IMR-90 (cell line): ENCODE results near the gene RPTOR. TPM values are rescaled to one million over a fixed set of nuclear protein-coding genes. Genes with fewer than 3 reads are reported as not detected.

Source experiments
- ATAC-seq: fragments of 200-7000 bp; cut with Tn5 transposase; 2 replicates; pipeline ENCODE4 v1.9.1; 2020; ENCODE audit warnings: low read depth, mild to moderate bottlenecking, moderate library complexity
- BruUV-seq: library from RNA; stranded (reverse); fragments of 400-500 nt; replicated peaks from 2 replicates; lab custom pipeline; 2021; lab: Mats Ljungman, UMichigan
- CTCF ChIA-PET: fragments of 300-600 bp; formaldehyde crosslinking; extraction: SDS; loops from one replicate; lab custom pipeline; 2021; ENCODE audit warnings: antibody characterized with exemption; lab: Yijun Ruan, JAX
- POLR2A ChIA-PET: fragments of 300-600 bp; sonication (Branson Sonifier 250); formaldehyde crosslinking; loops from one replicate; lab custom pipeline; 2022; ENCODE audit warnings: antibody characterized with exemption; ENCODE audit not compliant: unreplicated experiment; lab: Charles Lee
- DNase-seq: peaks from one replicate; pipeline ENCODE4 v3.0.0; 2013
- H2AFZ ChIP-seq: replicated peaks from 2 replicates; pipeline ENCODE3; 2013; ENCODE audit warnings: low read length, mild to moderate bottlenecking; ENCODE audit not compliant: poor library complexity
- H2AK5ac ChIP-seq: 2 replicates; pipeline ENCODE4 v1.6.1; 2013; ENCODE audit warnings: low read depth, low read length, inconsistent platforms
- H2AK9ac ChIP-seq: replicated peaks from 2 replicates; pipeline ENCODE3; 2013; ENCODE audit warnings: mild to moderate bottlenecking, low read depth, low read length, moderate library complexity; ENCODE audit not compliant: poor library complexity
- H2BK120ac ChIP-seq: 2 replicates; pipeline ENCODE4 v1.6.1; 2013; ENCODE audit warnings: low read depth, low read length, inconsistent platforms
- H2BK15ac ChIP-seq: 3 replicates; pipeline ENCODE4 v1.6.1; 2013; ENCODE audit warnings: low read depth, low read length, inconsistent platforms
- H2BK20ac ChIP-seq: 2 replicates; pipeline ENCODE4 v1.6.1; 2013; ENCODE audit warnings: low read depth, mild to moderate bottlenecking, inconsistent platforms, low read length, moderate library complexity
- H2BK5ac ChIP-seq: 2 replicates; pipeline ENCODE4 v1.6.1; 2013; ENCODE audit warnings: mild to moderate bottlenecking, low read depth, low read length, inconsistent platforms; ENCODE audit not compliant: poor library complexity, severe bottlenecking
- H3K14ac ChIP-seq: replicated peaks from 2 replicates; pipeline ENCODE4 v1.6.1; 2013; ENCODE audit warnings: low read depth, low read length, inconsistent platforms
- H3K18ac ChIP-seq: 2 replicates; pipeline ENCODE4 v1.6.1; 2013; ENCODE audit warnings: low read depth, low read length, control low read depth
- H3K23ac ChIP-seq: 2 replicates; pipeline ENCODE4 v1.6.1; 2013; ENCODE audit warnings: low read depth, low read length, inconsistent platforms
- H3K27ac ChIP-seq: 2 replicates; pipeline ENCODE4 v1.5.1; 2013; ENCODE audit warnings: mild to moderate bottlenecking, control low read depth, low read length; ENCODE audit not compliant: insufficient read depth
- H3K27me3 ChIP-seq: 2 replicates; pipeline ENCODE4 v1.6.1; 2013; ENCODE audit warnings: low read length; ENCODE audit not compliant: control insufficient read depth, insufficient read depth
- H3K36me3 ChIP-seq: 2 replicates; pipeline ENCODE4 v1.6.1; 2013; ENCODE audit warnings: low read length, mixed read lengths; ENCODE audit not compliant: control insufficient read depth, insufficient read depth
- H3K4ac ChIP-seq: 2 replicates; pipeline ENCODE4 v1.6.1; 2013; ENCODE audit warnings: low read depth, low read length, inconsistent platforms
- H3K4me1 ChIP-seq: 2 replicates; pipeline ENCODE4 v1.6.1; 2013; ENCODE audit warnings: low read length, mixed read lengths; ENCODE audit not compliant: control insufficient read depth, insufficient read depth
- H3K4me2 ChIP-seq: 2 replicates; pipeline ENCODE4 v1.6.1; 2013; ENCODE audit warnings: low read depth, mild to moderate bottlenecking, control low read depth, low read length, moderate library complexity
- H3K4me3 ChIP-seq: 2 replicates; pipeline ENCODE4 v1.5.1; 2013; ENCODE audit warnings: low read depth, mild to moderate bottlenecking, control low read depth, low read length, moderate library complexity; ENCODE audit not compliant: insufficient read depth
- H3K56ac ChIP-seq: 2 replicates; pipeline ENCODE4 v1.6.1; 2013; ENCODE audit warnings: low read length, inconsistent platforms; ENCODE audit not compliant: insufficient read depth; ENCODE audit errors: extremely low read depth
- H3K79me1 ChIP-seq, 2 experiments: 2 replicates each; pipeline ENCODE4 v1.6.1; 2013; ENCODE audit warnings: low read length in 2 of 2, inconsistent platforms in 1 of 2, low read depth in 1 of 2
- H3K9ac ChIP-seq: 2 replicates; pipeline ENCODE4 v1.6.1; 2013; ENCODE audit warnings: low read depth, low read length, control low read depth
- H3K9me1 ChIP-seq: 2 replicates; pipeline ENCODE4 v1.6.1; 2013; ENCODE audit warnings: low read length, inconsistent platforms; ENCODE audit not compliant: insufficient read depth
- H3K9me3 ChIP-seq: 2 replicates; pipeline ENCODE4 v1.6.1; 2013; ENCODE audit warnings: low read length; ENCODE audit not compliant: control insufficient read depth, insufficient read depth
- H4K20me1 ChIP-seq: 2 replicates; pipeline ENCODE4 v1.6.1; 2013; ENCODE audit warnings: low read length, inconsistent platforms; ENCODE audit not compliant: insufficient read depth
- H4K5ac ChIP-seq: 2 replicates; pipeline ENCODE4 v1.6.1; 2013; ENCODE audit warnings: mild to moderate bottlenecking, low read depth, low read length, control low read depth
- H4K8ac ChIP-seq, 2 experiments: 2 replicates each; pipeline ENCODE4 v1.6.1; 2013; ENCODE audit warnings: low read depth in 2 of 2, low read length in 2 of 2, control low read depth in 1 of 2, inconsistent platforms in 1 of 2
- H4K91ac ChIP-seq: 2 replicates; pipeline ENCODE4 v1.6.1; 2013; ENCODE audit warnings: low read depth, low read length, inconsistent platforms; ENCODE audit not compliant: insufficient read depth
- MAZ ChIP-seq: IDR thresholded peaks from 2 replicates; pipeline ENCODE4 v1.6.1; 2012; ENCODE audit warnings: low read depth, mild to moderate bottlenecking, low read length, improper control_type of control experiment, moderate library complexity, borderline replicate concordance
- POLR2A ChIP-seq: IDR thresholded peaks from 2 replicates; pipeline ENCODE4 v1.6.1; 2012; ENCODE audit warnings: mild to moderate bottlenecking, low read depth, low read length
- WGBS, 2 experiments: methylation state at CpG; one replicate each; pipeline versions ENCODE4 v1.1.5 to v1.1.7; 2013; ENCODE audit warnings: missing lambda C conversion rate in 2 of 2; ENCODE audit not compliant: insufficient read length in 1 of 2; ENCODE audit errors: extremely low coverage in 2 of 2; 5-methylcytosine and 5-hydroxymethylcytosine counted together
- dilution Hi-C: fragments of 300-500 bp; cut with HindIII; formaldehyde crosslinking; loops from one replicate; pipeline ENCODE4 v1.14.3; 2018; ENCODE audit warnings: low sequenced_read_pairs; ENCODE audit not compliant: unreplicated experiment
- in situ Hi-C: fragments of 300-500 bp; cut with MboI; formaldehyde crosslinking; loops from 3 replicates; pipeline ENCODE4 v1.14.3; 2019; ENCODE audit warnings: low sequenced_read_pairs, inconsistent platforms, mixed read lengths
- intact Hi-C: fragments of 100-400 bp; cut with micrococcal nuclease; formaldehyde crosslinking; loops from 2 replicates; pipeline ENCODE4 v1.10.0; 2022
- polyA plus RNA-seq, 3 experiments: library from polyadenylated mRNA; depleted of rRNA; stranded (reverse); fragments of >200 nt; gene quantifications; 2 replicates each; pipeline ENCODE4 v1.2.3, GENCODE V29; 2012; ENCODE audit warnings: low replicate concordance in 1 of 3
- total RNA-seq: library from RNA; depleted of rRNA; stranded (reverse); fragments of >200 nt; gene quantifications from 2 replicates; pipeline ENCODE4 v1.2.3, GENCODE V29; 2012

Gene RPTOR
- total and polyA plus RNA-seq, 2 of the 4 experiments (the other 2 are of a cell fraction) = 10.8 to 14.7 TPM

GRCh38 chr17:80762076-80762475, 217.4 kb downstream of the RPTOR start:
- peaks cover 24% of the 10 kb centered on the region for H3K4me1 ChIP-seq
- H4K91ac ChIP-seq = peak overlapping the region; percentile 87
- H3K27me3 ChIP-seq = no peaks in the 10 kb centered on the region
- peak overlapping the region; percentile 96 for H3K14ac ChIP-seq
- ChIA-PET CTCF (interaction anchor here (0.5 to 2.0 kb wide), 2 partner anchors 12 to 185 kb away, joined by 4 to 5 read pairs; no protein-coding TSS in a partner anchor), POLR2A (no interaction called here)
- intact Hi-C loops (no loop called here), in situ Hi-C loops (no loop called here), dilution Hi-C loops (no loop called here)
- peak overlapping the region; percentile 49; the same call in 2 of the 3 replicates for H2BK15ac ChIP-seq
- peaks cover 30 to 66% of the 10 kb centered on the region in 2 experiments for H3K79me1 ChIP-seq
- peak overlapping the region; percentile 75; the same call in 1 of the 2 replicates for H3K56ac ChIP-seq
- H3K9me1 ChIP-seq = peaks cover 26% of the 10 kb centered on the region
- H4K8ac ChIP-seq = peak overlapping the region; percentile 13 to 89
- peak overlapping the region; percentile 83 for H4K5ac ChIP-seq
- peaks cover 2% of the 10 kb centered on the region; the same call in 1 of the 2 replicates for H3K36me3 ChIP-seq
- H2BK5ac ChIP-seq = peak overlapping the region; percentile 85
- H2AFZ ChIP-seq = no peak overlapping the region
- H2AK9ac ChIP-seq = peak overlapping the region; percentile 92
- peak overlapping the region; percentile 98 for H3K4ac ChIP-seq
- peak overlapping the region; percentile 98 for H2BK120ac ChIP-seq
- peak overlapping the region; percentile 78 for H2AK5ac ChIP-seq
- no peak overlapping the region for H3K4me3 ChIP-seq
- H3K18ac ChIP-seq = peak overlapping the region; percentile 94
- H3K23ac ChIP-seq = peak overlapping the region; percentile 82
- DNase-seq (no peak), ATAC-seq (no peak)
- H3K9ac ChIP-seq = peak overlapping the region; percentile 21; the same call in 1 of the 2 replicates
- peak overlapping the region; percentile 97 for H2BK20ac ChIP-seq
- H3K9me3 ChIP-seq = no peaks in the 10 kb centered on the region
- H3K27ac ChIP-seq = peak overlapping the region; percentile 68
- no peaks in the 10 kb centered on the region for H4K20me1 ChIP-seq
- WGBS, 2 experiments = 96% methylated on average over 8 of the region's 11 CpGs; no CpG with 5 or more reads in 1 of the 2 experiments
- no TSS peak for BruUV-seq
- no peak for TF ChIP-seq MAZ
- 0 out of 2 replicates have a peak, but pooled peaks have one; percentile 11 for TF ChIP-seq POLR2A
- no peak overlapping the region for H3K4me2 ChIP-seq
